NCI-H345 treated with DMSO at 0.1 percent for 48 hours (cell line): ENCODE measurements around the gene TMED6.

Source experiments
- DNase-seq: peaks from one replicate; lab custom pipeline; 2025; ENCODE audit not compliant: unreplicated experiment; lab: John Stamatoyannopoulos, UW

Gene TMED6

DNA sequence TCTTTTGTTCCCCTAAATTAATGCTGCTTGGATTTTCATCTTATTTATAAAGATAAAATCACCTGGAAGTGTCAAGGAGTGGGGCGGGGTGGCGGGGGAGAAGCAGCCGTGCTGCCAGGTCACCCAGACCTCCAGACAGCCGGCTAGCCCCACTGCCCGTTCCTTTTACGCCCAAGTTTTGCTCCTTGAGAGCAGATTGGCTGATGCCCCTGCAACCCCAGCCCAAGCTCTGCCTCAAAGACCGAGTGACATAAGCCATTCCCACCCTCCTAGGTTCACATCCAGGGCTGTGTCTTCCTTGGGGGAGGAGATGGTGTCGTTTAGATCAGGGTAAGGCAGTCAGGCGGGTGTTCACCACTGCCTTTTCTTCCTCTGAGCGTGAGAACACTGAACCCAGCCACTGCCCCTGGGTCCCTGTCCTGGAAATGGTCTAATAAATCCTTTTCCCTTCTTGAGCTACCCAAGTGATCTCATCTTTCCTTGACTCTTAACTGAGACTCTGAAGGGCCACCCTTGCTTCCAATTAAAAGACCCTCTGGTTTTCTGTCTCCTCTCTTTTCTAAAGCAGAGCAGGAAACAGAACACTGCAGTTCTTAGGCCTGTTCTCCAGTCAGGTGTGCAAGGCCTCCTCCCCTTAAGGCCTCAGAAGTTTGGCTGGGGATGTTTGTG lies 26.9 kb downstream of the TMED6 start:
- DNase-seq = no peak

DNA sequence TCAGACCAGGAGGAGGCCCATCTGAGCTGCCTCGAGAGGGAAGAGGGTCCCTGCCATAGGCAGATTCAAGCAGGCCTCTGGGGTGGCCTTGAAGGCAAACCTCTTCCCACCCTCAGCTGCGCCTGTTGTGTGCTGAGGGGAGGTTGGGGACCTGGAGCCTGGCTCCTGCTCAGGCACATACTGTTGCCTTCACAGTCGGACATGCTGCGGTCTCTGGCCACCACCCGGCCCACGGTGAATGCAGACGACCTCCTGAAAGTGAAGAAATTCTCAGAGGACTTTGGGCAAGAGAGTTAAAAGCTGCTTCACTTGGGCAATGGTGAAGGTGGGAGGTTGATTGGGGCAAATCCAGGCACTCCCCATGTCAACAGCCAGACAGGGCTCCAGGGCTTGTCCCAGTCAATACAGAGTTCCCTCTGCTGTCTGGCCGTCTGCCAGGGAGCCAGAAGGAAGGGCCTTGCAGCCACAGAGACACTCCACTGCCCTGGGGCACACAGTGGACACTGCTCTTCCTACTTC lies 27.5 kb downstream of the TMED6 start:
- DNase-seq = no peak

DNA sequence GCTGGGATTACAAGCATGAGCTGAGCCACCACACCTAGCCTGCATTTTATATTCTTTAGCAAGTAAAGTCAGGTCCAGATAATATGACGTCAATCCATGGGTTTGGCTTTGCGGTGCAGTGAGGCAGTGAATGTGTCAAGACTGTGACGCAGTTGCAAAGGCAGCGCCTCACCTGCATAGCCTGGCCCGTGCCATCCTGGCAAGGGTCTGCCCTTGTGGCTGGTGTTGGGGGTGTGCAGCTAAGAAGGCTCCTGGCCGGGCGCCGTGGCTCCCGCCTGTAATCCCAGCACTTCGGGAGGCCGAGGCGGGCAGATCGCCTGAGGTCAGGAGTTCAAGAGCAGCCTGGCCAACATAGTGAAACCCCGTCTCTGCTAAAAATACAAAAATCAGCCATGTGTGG lies 28.2 kb downstream of the TMED6 start:
- no peak for DNase-seq

- no peak for DNase-seq
Observed at GRCh38 chr16:69322343-69322742, 29.2 kb downstream of the TMED6 start.

- no peak for DNase-seq
Observed at GRCh38 chr16:69321080-69321479, 30.5 kb downstream of the TMED6 start.

- DNase-seq = no peak
Observed at GRCh38 chr16:69320740-69321073, 30.9 kb downstream of the TMED6 start.

DNA sequence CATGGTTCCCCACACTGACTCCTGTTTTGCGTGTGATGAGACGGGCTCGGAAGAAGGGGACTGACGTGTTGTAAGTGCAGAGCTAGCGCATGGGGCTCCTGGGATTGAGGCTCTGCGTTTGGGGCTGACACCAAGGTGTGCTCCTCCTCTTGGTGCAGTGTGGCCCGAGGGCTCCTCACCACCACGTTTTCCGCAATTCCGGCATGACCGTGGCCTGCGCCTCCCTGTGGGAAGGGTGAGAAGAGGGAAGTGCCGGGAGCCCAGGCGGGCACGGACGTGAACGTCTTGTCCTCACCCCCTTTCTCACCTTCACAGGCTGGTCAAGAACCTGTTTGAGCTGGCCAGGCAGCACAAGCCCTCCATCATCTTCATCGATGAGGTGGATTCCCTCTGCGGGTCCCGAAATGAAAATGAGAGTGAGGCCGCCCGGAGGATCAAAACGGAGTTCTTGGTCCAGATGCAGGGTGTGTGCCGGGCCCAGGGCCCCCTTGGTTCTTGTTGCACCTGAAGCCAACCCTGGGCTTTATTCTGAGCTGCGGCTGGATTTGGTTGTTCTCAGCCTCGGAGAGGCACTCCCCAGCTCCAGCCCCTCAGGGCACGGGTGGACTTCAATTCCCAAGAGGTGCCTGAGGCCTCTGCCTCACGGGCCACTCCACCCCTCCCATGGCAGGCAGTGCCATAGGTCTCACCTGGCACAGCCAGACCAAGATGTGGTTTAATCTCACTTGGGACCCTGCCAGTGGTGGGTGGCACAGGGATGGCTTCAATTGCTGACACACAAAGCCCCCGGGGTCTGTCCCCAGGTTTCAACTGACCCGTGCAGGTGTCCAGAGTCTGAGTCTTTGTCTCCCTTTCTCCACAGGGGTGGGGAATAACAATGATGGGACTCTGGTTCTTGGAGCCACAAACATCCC lies 31.5 kb downstream of the TMED6 start:
- no peak for DNase-seq

- no peak for DNase-seq
Observed at GRCh38 chr16:69319381-69319780, 32.2 kb downstream of the TMED6 start.

DNA sequence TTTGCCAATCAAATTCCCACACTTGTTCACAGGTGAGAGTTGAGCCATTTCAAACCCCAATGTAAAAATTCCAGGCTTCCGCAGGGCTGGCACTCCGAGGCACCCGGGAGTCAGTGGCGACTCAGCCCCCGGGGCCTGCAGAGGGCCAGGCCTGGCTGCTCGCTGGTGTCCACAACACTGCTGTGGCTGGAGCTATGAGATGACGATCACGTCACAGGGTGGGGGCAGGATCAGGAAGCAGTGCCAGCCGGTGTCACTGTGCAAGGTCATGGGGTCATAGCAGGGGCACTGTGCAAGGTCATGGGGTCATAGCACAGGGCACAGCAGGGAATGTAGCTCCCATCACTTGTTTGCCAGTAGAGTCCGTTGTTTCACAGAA lies 32.7 kb downstream of the TMED6 start:
- no peak for DNase-seq

GRCh38 chr16:69318177-69318910 lies 33.2 kb downstream of the TMED6 start:
- no peak for DNase-seq

DNA sequence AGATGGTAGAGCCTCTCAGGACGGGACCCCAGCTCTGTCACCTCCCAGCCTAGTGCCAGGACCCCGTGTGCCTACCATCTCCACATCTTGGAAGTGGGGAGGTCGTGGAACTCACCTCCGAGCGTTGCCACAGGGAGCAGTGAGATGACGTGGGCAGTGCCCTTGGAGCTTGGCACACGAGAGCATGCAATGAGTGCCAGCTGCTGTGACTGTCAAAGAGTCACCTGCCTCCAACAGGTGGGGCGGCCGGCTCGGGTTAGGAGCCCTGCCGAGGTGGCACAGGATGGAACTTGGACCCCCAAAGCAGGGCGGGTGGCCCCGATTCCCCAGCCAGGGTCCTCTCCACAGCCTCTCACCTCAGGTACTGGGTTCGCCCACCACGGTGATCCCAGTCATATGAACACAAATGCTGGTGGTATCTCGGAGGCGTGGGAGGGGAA lies 35.0 kb downstream of the TMED6 start:
- no peak for DNase-seq

- no peak for DNase-seq
Observed at GRCh38 chr16:69315486-69316311, 35.9 kb downstream of the TMED6 start.

DNA sequence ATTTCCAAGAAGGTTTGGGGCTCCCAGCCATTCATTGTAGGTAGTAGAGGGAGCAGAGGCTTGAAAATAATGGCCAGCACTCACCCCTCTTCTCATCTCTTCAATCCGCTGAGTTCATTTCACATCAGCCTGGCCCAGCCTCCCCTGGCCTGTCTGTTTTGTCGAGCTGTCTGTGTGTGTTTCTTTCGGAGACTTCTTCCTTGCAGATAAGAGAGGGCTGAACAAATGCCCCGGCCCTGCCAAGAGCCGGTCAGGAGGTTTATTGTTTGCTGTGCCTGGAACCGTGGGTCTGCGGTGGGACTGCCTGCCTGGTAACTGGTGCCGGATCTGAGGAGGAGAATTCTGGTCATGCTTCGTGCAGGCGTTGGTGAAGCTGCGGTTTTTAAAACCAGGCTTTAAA lies 37.1 kb downstream of the TMED6 start:
- no peak for DNase-seq

GRCh38 chr16:69313469-69313868 lies 38.1 kb downstream of the TMED6 start:
- no peak for DNase-seq

DNA sequence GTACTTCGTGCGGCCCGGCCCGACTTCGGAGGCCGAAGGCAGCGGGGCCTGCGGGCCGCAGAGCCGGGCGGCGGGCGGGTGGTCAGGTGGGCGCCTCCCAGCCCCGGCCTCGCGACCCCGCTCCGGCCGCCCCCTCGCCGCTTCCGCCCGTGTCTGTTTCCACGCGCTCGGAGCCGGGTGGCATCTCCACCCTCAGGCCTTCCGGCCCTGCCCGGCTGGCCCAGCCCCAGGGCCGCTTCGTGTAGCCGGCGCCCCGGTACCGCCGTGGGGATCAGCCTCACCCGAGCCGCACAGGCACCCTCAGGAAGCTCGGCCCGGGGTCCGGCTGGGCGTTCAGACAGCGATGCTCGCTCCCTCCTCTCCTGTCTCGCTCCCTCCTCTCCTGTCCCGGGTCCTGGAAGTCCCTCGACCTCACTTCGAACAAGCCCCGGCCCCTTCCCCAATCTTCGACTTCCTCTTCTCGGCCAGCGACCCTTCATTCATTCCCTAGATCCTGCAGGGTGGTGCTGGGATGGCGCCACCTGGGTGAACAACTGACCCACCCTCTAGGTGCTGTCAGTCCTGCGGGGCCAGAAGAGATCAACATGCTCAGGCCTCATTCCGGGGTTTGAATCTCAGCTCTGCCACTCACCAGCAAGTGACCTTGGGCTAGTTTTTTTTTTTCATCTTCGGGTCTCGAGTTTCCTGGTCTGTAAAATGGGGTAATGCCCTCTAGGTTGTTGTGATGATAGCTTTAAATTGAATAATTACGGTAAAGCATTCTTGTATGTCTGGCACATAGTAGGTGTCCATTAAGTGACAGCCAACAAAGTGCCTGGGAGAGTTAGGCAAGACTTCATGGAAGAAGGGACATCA lies 39.8 kb downstream of the TMED6 start:
- DNase-seq = no peak

DNA sequence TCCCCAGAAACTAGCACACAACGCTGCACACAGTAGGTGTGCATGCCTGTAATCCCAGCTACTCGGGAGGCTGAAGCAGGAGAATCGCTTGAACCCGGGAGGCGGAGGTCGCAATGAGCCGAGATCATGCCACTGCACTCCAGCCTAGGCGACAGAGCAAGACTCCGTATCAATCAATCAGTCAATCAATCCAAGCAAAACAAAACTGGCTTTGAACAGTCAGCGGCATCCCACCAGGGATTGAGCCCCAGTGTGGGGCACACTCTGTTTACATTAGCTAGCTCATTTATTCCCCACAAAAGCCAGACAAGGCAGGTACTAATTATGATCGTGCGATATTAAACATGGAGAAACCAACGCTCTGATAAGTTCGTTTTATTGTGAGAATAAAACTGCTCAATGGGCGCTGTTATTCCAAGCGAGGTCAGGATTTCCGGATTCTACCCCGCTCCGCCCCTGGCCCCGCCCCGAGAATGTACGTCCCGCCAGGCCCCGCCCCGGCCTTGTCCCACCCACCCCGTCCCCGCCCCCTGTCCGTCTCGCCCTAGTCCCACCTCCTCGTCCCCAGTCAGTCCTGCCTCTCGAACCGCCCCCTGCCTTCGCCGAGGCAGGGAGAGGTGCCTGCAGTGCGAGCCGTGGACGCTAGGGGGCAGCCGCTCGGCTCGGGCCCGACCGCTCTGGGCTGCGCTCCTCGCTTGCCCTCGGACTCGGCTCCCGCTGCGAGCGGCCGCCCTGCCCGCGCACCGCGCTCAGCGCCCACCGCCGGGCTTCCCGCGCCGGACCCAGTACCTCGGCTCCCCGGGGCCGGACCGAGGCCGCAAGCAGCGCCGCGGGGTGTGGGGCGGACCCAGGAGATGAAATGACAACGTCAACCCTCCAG lies 40.7 kb downstream of the TMED6 start, which contains the start of gene VPS4A:
TSS of gene VPS4A (plus strand) at position 698 of the 880 bp plus-strand sequence. CDS start at position 860, 162 bp downstream.
- DNase-seq = peak; percentile 75

GRCh38 chr16:69309316-69309715 lies 42.3 kb downstream of the TMED6 start:
- DNase-seq = no peak

DNA sequence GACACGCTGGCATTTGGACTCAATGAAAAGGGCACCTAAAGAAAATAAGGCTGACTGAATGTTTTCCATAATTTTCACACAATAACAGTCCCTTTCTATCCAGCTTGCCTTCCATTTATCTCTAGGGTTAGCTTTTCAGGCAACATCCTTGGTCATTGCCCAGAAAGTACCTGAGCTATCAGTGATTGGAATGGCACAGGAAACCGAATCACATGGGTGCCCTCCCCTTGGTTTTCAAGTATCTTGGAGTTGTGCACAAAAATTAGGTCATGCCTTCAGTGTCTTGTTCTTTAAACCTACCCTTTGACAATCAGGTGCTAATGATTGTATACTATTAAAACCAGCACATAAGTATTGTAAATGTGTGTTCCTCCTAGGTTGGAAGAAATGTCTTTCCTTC lies 43.7 kb downstream of the TMED6 start:
- DNase-seq = no peak

GRCh38 chr16:69307091-69307490 lies 44.5 kb downstream of the TMED6 start:
- no peak for DNase-seq
